ENCODE measurements around the gene VCAN.

The VCAN gene

DNA sequence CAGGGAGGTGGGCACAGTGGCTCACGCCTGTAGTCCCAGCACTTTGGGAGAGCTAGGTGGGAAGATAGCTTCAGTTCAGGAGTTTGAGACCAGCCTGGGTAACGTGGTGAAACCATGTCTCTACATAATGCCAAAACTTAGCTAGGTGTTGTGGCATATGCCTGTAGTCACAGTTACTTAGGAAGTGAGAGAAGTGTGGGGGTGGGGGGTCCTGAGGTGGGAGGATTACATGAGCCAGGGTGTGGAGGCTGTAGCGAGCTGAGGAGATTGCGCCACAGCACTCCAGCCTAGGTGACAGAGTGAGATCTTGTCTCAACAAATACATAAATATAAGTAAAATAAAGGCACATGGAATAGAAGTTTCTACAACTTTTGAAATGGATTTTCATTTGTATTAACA, 23.1 kb downstream of the VCAN start:
- no peak for DNase-seq (ENCODE audit: low spot score)

DNA sequence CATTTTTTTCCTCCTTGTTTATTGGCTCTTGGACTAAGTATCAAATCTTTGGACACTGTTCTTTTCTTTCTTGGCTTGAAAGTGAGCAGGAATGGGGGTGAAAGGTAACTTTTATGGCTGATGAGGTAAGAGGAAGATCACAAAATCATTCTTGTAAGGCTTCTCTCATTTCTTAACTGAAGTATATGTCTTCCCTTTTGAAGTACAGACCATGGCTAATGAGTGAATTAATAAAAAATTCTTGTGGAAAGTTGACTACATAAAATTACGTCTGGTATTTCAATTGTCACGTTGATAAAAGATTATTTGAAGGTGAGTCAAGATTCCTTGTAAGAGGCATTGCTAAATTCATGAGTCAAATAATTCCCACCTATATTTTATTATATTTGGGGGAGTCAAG, 25.1 kb downstream of the VCAN start:
- no peak for DNase-seq (ENCODE audit: low spot score)

DNA sequence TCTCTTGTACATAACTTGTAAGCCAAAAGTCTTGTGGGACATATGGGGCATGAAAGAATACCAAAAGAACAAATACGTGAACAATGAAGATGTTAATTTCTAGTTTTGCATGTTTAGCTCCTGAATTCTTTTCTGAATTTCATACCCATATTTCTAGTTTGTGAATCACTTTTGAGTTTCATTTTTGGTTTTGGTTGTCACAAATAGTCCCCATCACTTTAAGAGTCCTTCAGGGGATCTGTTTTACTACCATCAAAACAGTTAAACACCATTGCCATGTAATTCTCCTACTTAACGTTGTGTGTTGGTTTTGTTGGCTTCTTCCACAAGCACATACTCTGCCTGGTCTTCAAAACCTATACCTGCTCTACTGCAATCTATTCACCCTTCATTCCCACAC, 27.0 kb downstream of the VCAN start:
- DNase-seq (ENCODE audit: low spot score) = no peak

DNA sequence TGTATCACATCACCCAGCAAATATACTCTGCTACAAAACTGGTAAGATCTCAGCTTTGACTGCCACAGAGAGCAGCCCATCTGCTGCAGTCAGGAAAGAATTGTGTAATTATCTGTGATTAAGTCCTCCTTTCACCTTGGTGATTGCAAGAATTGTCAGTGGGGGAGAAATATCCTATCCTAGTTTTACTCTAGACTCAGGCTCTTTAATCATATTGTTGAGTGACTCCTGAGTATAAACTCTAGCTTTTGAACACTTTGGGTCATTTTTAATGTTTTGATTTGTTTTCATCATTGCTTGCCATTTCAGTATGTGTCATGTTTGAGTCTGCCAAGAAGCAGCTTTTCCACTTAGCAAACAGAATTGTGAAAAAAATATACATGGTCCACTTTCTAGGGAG, 32.1 kb downstream of the VCAN start:
- no peak for DNase-seq (ENCODE audit: low spot score)

DNA sequence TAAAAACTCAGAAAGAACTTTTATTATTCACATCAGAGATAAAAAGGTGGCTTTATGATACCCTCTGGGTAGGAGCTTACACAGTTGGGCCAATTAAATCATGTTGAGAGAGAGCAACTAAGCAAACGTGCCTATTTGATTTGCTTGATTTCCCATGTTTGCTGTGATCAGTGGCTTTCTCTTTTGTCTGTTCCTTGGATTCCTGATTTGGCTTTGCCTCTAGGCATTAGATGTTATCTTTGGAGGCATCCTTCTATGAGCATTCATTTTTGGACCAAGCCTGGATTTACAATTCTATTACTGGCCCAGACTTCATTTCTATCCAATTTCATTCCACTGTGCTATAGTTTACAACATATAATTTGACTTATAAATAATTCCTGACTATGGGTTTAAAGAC, 35.9 kb downstream of the VCAN start:
- no peak for DNase-seq (ENCODE audit: low spot score)

DNA sequence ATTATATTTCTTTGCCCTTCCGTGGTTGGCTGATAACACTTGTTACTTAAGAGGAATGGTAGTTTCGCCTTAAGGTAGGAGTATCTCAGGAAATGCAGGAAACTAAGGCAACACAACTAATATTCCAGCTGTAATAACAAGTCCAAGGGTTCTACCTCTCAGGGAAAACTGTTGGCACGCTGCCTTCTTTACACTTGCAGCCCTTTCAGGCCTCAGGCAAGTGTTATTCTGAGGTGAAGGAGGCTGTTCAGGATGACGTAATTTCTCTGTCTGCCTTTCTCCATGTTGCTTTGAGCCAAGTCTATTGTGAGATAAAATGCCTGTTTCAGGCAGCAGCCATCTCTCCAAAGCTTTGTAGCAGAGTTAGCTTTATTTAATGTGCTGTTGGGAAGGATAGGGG, 38.0 kb downstream of the VCAN start:
- DNase-seq (ENCODE audit: low spot score) = no peak

DNA sequence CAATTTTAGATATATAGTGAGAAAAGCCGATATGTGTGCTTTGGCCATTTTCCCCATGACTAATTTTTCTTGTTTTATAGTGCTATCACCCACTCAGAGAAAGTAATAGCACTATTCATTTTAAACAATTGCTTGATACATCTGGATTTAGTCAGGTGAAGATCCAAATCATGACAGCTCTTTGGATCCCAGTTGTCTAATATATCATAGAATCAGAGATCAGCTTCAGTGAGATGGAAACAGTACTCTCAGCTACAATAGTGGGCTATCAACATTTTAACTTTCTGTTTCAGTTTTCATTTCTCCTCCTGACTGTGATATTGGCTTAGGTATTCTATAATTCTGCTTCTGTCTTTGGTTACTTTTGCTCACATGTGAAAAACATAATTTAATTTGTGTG, 38.7 kb downstream of the VCAN start:
- DNase-seq (ENCODE audit: low spot score) = no peak

DNA sequence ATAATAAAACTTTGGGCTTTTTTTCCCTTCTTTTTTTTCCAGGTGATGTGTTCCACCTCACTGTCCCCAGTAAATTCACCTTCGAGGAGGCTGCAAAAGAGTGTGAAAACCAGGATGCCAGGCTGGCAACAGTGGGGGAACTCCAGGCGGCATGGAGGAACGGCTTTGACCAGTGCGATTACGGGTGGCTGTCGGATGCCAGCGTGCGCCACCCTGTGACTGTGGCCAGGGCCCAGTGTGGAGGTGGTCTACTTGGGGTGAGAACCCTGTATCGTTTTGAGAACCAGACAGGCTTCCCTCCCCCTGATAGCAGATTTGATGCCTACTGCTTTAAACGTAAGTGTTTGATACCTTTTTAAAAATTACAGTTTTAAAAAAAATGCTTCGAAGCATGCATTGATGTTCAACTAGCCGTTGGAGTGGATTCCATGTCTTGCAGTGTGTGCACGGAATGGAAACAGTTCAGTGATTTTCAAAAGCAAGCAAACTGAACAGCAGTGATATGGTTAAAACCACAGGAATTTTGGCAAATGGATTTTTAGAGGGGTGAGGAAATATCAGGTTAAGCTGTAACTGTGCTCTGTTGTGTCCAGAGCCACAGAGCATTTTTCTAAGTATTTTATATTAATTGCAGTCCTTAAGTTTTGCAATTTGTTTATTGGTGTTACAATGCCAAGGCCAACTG, 40.7 kb downstream of the VCAN start:
- DNase-seq (ENCODE audit: low spot score) = no peak

DNA sequence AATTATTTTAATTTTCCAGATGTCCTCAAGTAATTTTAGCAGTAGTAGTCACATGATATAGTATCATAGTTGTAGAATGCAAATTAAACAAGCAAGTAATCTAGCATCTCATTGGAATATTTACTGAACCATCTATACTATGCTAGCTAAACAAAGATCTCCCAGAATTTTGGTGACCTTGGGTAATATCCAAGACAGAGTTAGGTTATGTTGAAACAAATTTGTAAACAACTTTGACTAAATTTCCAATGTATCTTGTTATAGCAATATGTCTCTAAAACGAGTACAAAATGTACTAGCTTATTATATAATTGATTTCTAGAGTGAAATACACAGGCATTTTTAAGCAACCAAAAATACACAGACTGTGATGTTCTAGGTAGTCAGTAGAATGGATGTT, 41.5 kb downstream of the VCAN start:
- no peak for DNase-seq (ENCODE audit: low spot score)

DNA sequence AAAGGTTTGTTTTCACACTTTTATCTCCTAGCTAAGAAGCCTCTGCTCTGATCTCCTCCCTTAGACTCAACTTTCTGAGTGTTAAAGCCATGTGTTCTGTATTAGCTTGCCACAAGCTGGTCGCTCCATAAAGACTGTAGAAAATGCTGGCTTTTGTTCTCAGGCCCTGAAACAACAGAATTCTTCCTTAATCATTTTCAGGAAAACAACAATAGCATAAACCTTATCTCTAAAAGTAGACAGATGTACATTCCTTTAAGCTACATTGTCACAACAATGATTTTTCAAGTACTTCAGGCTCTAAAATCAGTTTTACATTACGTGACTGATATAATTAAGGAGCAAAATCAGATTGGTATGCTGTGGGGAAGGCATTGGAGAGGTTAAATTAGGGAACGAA, 41.9 kb downstream of the VCAN start:
- no peak for DNase-seq (ENCODE audit: low spot score)

DNA sequence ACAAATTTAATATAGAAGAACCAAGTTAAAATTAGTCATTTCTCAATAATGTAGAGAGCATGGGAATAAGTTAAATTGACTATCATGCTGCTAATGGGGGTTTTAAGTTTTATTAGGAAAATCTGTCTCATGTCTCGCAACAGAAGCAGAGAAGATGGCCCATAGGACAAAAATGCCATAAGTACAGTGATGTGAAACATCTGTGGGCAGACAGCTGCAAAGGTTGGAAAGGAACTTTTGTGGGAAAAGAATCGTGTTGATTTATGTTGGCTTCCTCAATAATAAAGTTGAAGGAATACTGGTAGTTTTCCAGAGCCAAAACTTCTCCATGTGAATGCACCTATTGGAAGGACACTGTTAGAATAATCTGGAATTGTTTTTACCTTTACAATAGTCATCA, 44.8 kb downstream of the VCAN start:
- no peak for DNase-seq (ENCODE audit: low spot score)

DNA sequence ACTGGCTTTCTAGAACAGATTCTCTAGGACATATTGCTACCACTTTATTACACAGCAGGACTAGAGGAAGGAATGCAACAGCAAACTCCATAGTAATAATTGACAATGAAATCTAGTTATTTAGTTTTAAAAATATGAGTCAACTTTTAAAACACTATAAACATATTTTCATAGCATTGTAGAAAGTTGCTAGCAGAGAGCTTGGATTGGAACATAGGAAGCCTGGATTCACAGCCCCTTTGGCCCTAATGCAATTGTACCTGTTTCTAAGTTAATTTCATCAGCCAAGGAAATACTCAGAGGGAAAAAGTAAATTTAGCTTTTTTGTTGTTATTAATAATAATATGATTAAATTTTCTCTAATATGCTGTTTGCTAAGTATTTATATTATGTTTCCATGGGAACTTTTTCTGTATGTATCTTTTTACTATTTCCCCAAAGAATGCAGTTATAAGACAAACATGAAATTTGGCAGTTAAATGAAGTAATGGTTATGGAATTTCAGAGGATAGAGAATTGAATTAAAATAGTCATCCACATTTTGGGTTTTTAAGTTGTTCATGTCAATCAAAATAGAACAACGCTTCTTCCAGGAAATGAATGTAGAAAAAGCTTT, 45.6 kb downstream of the VCAN start:
- no peak for DNase-seq (ENCODE audit: low spot score)

DNA sequence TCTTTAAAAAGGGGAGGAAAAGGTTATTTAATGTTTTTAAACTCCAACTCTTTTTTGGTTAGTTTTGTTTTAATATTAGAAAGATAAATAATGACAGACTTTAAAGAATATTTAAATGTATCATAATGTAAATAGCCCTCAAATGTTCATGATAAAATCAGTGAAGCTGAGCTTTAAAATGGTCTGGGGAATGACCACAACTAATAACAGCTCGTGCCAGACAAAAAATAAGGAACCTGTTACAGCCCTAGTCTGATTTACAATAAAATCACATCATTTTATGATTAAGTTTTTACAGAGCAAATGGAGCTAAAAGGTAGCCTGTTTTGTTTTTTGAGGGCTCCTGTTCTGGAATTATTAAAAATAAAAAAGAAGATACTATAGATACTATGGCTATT, 46.1 kb downstream of the VCAN start:
- DNase-seq (ENCODE audit: low spot score) = no peak

DNA sequence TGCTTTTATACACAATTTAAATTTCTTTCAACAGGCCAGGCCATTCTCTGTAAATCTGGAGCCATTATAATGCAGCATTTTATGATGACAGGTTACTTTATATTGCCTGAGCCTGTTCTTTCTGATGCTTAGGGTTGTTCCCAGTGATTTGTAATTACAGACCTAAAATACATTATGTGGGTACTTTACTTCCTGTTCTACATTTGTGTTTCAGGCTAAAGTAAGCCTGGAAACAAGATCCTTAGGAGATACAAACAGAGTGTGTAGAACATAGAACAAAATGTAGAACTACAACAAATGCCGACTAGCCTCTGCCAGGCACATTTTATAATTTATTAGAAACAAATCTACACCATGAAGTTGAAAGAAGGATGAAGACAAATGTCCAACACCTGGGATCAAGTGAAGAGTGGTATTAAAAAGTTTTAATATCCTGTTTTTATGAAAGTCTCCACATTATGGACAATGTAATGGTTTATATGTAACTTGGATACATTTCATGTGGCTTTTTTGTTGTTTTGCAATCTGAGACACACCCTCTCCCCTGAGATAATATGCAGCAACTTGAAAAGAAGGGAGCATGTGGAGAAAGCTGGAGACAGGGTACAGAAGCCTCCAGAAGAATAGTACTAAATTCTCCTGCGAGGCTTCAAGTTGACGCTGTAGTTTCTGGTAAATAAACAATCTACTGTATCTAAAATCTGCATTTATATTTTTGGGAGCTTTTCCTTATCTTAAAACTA, 46.9 kb downstream of the VCAN start:
- no peak for DNase-seq (ENCODE audit: low spot score)

DNA sequence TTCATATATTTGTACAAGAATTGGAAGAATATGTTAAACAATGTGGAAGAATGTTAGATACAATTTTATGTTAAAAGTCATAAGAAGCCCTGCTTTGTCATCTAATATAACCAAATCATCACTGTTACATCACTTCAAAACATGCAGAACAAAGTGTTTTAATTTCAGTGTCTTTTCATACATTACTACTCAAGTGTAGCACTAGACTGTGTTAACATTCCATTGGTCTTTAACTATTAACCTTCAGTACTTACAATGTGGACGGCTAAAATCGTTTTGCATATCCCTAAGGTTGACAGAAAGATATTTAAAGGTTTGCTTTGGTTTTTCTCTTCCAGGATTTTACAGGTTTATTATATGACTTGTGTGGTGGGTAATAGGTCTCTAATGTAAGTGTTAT, 50.9 kb downstream of the VCAN start:
- no peak for DNase-seq (ENCODE audit: low spot score)

DNA sequence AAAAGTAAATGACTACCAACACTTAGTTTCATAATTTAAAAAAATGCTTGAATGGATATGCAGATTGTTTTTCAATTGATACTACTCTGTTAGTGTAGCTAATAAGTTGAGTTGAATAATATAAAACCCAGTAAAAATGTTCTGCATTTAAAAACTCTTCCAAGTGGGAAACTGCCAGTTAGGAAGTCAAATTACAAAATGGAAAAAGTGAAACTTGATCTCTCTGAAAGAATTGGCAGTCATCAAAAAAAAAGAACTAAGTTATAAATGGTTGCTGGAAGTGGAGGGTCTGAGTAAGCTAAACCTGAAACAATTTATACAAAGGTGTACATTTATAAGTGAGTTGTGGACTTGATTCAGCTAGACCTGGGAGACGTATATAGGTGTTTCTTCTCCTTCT, 52.4 kb downstream of the VCAN start:
- DNase-seq (ENCODE audit: low spot score) = no peak

DNA sequence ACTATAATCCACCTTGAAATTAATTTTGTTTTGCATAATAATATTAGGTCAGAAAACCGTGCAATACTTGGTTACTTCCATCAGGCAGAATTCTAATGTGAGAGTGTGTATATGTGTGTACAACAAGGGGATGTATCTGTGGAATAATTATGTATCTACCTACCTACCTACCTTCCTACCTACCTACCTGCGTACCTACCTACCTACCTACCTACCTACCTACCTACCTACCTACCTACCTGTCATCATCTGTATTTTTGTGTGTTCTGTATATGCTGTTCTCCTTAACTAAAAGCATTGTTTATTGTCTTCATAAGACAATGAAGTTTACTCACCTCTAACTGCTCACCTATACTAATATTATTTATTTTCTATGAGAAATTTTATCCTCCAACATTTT, 52.8 kb downstream of the VCAN start:
- DNase-seq (ENCODE audit: low spot score) = no peak

DNA sequence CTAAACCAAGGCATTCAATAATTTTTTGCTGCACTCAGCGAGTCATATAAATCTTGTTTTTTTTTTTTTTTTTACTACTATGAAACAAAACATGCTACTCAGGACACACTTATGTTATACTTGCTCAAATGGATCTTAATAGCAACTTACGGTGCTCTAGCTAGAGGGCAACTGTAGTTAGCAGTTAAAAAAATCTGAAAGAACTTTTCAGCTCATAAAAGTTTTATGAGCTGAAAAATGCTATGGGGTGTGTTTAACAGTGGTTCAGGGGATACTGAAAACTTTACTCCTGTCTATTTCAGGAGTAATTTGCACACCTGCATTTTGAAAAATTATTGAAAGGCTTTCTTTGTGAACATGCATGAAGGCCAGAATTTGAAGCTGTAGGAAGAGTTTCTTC, 53.4 kb downstream of the VCAN start:
- DNase-seq (ENCODE audit: low spot score) = no peak

DNA sequence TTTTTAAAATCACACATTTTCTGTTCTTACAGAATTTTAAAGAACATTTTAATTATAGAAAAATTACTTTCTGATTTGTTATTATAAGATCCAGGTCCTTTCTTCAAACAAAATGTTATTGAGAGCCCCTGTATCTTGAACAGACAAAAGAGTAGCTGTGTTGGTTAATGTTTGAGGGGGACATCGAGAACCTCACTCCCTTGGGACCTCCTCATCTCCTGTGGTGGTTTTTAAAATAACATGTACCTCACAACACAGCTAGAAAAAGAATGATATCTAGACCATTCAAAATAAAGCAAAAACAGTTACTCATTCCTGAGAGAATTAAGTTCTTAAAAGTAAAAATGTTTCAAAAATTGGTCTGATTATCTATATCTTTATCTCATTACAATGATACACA, 54.7 kb downstream of the VCAN start:
- DNase-seq (ENCODE audit: low spot score) = no peak

DNA sequence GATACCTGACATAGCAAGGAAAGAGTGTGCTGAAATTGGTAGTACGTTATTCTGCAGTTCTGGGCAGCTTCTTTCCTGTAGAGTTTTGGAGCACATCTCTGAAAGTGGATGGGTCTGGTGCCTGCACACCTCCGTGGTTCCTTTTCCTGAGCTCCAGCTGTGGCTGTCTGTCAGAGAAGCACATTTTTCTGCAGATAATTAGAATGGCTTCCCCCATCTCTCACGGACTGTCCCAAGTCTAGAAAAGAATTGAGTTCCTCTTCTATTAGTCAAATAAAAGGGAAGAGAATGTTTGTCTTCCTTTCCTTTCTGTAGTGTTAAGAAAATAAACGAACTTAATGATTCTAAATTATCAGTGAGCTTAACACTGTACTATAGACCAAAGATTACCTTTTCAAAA, 55.7 kb downstream of the VCAN start:
- no peak for DNase-seq (ENCODE audit: low spot score)

DNA sequence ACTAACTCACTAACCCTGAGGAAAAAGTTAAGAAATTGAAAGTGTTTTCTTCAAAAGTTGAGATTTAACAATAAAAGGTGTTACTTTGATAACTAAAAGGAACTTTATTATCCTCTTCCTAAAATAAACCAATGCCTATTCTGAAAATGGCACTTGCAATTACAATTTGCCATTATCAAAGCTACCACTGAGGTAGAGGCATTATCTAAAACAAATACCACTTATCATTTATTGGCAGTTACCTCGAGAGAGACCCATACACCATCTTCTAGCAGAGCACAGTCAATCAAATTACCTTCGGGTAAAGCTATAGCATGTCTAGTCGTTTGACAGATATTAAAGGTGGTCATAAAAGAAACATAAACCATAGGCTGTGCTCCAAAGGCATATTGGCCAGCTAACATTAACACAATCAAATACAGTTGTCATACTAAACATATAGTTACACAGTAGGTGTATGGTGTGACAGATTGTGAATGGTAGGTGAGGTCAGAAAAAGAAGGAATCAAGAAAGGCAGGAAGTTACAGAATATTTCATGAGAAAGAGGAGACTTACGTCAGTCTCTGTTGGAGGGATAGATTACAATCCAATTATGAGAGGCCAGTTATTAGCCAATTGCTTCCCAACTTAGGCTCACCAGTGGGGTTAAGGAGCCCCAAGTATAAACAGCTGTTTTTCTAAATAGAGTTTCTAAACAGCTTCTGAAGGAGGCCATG, 56.3 kb downstream of the VCAN start:
- DNase-seq (ENCODE audit: low spot score) = no peak

DNA sequence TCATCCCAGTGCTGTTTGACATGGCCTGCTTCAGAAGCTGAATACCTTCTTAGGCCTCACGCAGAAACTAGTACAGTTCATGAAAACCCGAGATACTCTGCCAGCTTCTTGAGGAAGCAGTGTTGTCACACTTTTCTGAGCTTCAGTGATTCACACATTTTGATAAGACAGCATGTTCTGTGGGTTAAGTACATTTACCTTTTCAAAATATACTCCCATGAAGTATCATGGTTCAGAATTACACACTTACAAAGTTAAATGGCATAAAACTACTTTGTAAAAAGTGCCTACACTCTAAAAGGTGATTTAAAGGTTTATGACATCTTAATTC, 56.9 kb downstream of the VCAN start:
- no peak for DNase-seq (ENCODE audit: low spot score)

DNA sequence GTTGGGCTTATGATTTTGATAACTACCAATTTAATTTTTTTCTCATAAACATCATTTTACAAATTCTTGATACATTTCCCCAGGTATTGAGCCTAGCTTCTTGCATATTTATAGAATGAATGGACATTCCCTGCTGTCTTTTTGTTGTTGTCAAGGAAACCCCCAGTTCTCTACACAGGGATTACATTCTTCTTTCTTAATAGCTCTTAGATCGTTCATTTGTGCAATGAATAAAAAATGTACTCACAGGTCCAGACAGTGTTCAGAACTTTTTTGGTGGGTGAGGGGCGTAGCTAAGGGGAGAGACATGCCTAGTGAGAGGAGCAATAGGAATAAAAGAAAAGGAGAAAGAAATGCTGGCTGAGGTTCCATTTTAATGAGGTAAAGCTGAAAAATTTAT, 58.6 kb downstream of the VCAN start:
- DNase-seq (ENCODE audit: low spot score) = no peak
